ENCODE data around the gene PLCB4.

Gene PLCB4

DNA sequence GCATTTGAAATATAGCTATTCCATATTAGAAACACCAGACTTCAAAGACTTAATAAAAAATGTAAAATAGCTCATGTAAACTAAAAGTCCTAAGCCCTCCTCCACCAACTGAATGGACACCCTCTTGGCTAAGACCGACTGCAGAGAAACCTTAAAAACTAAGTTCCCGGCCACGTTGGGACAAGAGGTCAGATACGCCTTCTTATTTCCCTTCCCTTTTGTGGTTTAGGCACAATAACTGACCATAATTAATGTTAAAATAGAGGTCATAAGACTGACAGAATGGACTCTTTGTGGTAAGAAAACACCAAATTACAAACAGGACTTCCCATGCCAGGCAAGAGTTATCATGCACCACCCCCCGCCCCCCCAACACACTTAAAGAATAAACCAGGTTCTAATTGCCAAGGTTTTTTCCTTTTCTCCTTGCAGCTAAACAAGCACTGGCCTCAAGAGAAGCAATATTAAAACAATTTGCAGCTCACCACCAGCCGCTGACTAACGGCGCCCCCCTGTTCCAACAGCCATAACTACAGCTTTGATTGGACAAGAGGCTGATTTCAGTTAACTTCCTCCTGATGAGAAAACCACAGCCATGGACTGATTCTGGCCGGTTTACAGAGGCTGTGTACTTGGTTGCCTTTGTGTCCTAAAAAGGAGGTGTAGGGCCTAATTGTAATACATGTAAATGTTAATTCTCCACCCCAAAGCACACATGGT is 434.8 kb downstream of the PLCB4 start:
- DNase-seq (ENCODE audit: low spot score), result no peak
- TF ChIP-seq, protein P1, sequence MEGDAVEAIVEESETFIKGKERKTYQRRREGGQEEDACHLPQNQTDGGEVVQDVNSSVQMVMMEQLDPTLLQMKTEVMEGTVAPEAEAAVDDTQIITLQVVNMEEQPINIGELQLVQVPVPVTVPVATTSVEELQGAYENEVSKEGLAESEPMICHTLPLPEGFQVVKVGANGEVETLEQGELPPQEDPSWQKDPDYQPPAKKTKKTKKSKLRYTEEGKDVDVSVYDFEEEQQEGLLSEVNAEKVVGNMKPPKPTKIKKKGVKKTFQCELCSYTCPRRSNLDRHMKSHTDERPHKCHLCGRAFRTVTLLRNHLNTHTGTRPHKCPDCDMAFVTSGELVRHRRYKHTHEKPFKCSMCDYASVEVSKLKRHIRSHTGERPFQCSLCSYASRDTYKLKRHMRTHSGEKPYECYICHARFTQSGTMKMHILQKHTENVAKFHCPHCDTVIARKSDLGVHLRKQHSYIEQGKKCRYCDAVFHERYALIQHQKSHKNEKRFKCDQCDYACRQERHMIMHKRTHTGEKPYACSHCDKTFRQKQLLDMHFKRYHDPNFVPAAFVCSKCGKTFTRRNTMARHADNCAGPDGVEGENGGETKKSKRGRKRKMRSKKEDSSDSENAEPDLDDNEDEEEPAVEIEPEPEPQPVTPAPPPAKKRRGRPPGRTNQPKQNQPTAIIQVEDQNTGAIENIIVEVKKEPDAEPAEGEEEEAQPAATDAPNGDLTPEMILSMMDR (IDR thresholded peaks at IDR 0.05; ENCODE audit: borderline replicate concordance, control extremely low read depth, extremely low read depth, insufficient read depth, missing control alignments), result no peak
- in situ Hi-C loops (cut with MboI; ENCODE audit: low sequenced_read_pairs, unreplicated experiment), result no loop called here

DNA sequence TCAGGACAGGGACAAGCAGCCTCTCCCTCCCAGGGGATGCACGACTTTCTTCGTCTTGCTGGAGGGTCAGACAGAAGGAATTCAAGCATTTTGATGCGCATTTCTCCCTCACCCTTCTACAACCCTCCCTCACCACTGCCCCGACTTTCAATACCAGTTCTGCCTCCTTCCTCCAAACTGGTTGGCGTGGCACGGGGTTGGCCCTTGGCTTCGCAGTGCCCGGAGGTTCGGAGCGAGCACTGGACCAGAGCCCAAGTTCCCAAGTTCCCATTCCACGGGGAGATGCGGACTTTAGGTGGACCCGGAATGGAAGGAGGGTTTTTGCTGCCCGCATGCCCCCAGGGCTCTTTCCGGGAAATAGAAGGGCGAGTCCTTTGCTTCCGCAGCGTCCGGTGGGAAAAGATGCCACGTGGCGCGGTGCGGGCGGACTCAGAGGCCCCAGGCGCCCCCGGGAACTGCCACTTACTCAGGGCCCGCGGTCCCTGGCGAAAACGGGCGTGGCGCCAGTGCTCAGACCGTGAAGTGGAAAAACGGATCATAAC is 437.5 kb downstream of the PLCB4 start:
- DNase-seq (ENCODE audit: low spot score), result no peak
- in situ Hi-C loops (cut with MboI; ENCODE audit: low sequenced_read_pairs, unreplicated experiment), result no loop called here
- TF ChIP-seq, protein P1 (IDR thresholded peaks at IDR 0.05; ENCODE audit: borderline replicate concordance, control extremely low read depth, extremely low read depth, insufficient read depth, missing control alignments), result no peak

DNA sequence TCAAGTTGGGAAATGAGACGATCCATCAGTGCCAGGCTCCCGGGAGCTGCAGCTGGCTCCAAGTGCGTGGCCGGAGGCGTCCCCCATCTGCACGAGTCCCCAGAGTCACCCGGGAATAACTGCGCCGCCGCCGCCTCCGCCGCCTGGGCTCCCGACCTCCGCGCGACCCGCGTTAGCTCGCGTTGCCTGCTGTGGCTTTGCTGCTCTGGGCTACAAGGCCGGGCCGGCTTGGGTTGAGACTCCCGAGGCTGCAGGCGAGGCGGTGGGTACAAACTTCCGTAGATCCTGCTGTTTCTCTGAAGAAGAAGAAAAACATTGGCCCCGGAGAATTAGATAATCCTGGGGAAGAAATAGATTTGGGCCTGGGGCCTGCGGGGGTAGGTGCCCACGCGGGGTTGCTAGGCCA is 438.1 kb downstream of the PLCB4 start:
- DNase-seq (ENCODE audit: low spot score), result peak; percentile 21
- in situ Hi-C loops (cut with MboI; ENCODE audit: low sequenced_read_pairs, unreplicated experiment), result no loop called here
- TF ChIP-seq, protein P1 (IDR thresholded peaks at IDR 0.05; ENCODE audit: borderline replicate concordance, control extremely low read depth, extremely low read depth, insufficient read depth, missing control alignments), result no peak

DNA sequence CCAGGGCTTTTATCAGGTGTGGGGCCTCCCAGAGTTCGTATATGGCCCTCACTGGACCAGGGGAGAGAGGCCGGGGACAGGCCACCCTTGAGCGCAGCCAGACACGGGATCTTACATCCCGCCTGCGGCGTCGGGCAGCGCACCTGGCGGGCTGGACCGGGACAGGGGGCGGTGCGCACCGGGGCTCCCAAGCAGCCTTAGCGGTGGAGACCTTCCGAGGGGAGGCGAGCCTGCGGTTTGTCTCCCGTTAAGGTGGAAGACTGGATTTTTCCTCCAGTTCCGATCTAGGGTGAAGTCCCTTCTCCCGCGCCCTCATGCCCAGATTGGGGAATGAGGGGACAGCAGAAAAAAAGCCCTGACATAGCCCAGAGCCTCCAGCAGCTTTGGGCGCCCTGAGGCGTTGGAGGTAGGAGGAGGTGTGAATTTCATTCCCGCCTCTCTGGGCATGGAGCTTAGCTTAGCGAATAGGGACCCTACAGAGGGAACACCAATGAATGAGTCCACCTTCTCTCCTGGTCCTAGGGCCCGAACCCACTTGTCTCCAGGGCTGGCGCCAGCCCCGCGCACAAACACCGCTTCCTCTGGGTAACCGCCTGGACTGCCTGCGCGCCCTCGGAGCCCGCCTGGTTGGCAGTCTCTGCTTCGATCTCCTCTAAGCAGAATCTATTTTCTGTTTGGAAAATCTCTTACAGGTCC is 438.8 kb downstream of the PLCB4 start:
- TF ChIP-seq, protein P1 (IDR thresholded peaks at IDR 0.05; ENCODE audit: borderline replicate concordance, control extremely low read depth, extremely low read depth, insufficient read depth, missing control alignments), result no peak
- in situ Hi-C loops (cut with MboI; ENCODE audit: low sequenced_read_pairs, unreplicated experiment), result no loop called here
- DNase-seq (ENCODE audit: low spot score), result peak; percentile 27

DNA sequence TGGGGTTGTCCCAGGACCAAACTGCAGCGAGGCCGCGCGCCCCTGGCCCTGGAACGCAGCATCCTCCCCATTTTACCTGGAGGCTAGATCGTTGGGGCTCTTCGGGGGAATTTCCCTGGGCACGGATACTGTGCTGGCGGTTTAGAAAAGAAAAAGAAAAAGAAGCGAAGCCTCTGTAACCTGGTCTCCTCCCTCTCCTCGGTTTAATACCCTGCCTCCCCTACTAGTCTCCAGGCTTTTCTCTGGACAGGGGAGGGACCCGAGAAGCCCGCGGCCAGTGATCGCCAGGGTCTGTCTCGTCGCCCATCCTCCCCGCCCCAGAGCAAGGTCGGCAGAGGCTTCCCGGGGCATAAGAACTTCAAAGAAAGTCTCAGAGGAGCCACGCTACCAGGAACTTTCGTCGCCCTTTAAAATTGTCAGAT is 439.4 kb downstream of the PLCB4 start:
- DNase-seq (ENCODE audit: low spot score), result peak; percentile 23
- in situ Hi-C loops (cut with MboI; ENCODE audit: low sequenced_read_pairs, unreplicated experiment), result no loop called here
- TF ChIP-seq, protein P1 (IDR thresholded peaks at IDR 0.05; ENCODE audit: borderline replicate concordance, control extremely low read depth, extremely low read depth, insufficient read depth, missing control alignments), result no peak

DNA sequence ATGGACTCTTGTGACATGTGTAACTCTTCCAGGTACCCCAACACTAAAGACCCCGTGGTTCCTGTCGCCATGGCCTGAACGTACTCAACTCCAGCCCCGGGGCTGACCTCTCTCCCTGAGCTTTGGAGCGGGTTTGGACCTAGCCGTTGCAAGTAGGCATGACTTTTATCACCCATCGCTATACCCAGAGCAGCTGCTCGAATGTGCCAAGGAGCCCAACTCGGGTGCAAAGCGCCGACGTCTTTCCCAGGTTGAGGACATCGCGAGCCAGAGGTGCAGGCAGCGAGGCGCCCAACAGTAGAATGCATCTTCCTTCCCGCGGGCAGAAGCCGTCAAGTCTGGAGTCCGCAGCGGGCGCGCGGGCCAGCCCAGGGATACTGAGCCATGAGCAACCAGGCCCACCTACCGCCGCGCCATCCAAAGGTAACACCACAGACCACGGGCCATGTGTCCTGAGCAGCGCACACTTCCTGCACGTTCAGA is 439.9 kb downstream of the PLCB4 start:
- DNase-seq (ENCODE audit: low spot score), result no peak
- TF ChIP-seq, protein P1 (IDR thresholded peaks at IDR 0.05; ENCODE audit: borderline replicate concordance, control extremely low read depth, extremely low read depth, insufficient read depth, missing control alignments), result no peak
- in situ Hi-C loops (cut with MboI; ENCODE audit: low sequenced_read_pairs, unreplicated experiment), result no loop called here
